ENCODE data around the gene FAM180A.

- TF ChIP-seq CTCF (IDR thresholded peaks at IDR 0.05) (no peak), EZH2 (IDR thresholded peaks at IDR 0.05; ENCODE audit: borderline replicate concordance, insufficient read depth, low read depth, low read length, poor library complexity, severe bottlenecking) (no peak)
Observed at GRCh38 chr7:135782377-135782776, 33.8 kb upstream of the FAM180A start.

Data from B cell (primary cell).